Esophagus (tissue), 2 donors: Measurements from ENCODE around the gene CTDNEP1. TPM values are rescaled to one million over a fixed set of nuclear protein-coding genes. Genes with fewer than 3 reads are reported as not detected.

Experiments used
- H3K27ac ChIP-seq, 2 donors: one replicate each; pipeline ENCODE4 v1.5.1; 2013; ENCODE audit warnings: low read depth in 2 of 2, mild to moderate bottlenecking in 2 of 2, inconsistent platforms in 1 of 2, low read length in 1 of 2, moderate library complexity in 1 of 2
- H3K27me3 ChIP-seq, 2 donors: one replicate each; pipeline ENCODE4 v1.6.1; 2013; ENCODE audit warnings: low read length in 2 of 2, control low read depth in 1 of 2, mild to moderate bottlenecking in 1 of 2; ENCODE audit not compliant: insufficient read depth in 2 of 2, control insufficient read depth in 1 of 2
- H3K36me3 ChIP-seq, 2 donors: one replicate each; pipeline ENCODE4 v1.6.1; 2013; ENCODE audit warnings: low read length in 1 of 2; ENCODE audit not compliant: control insufficient read depth in 2 of 2, insufficient read depth in 2 of 2
- H3K4me1 ChIP-seq, 2 donors: one replicate each; pipeline ENCODE4 v1.6.1; 2013; ENCODE audit warnings: low read length in 1 of 2; ENCODE audit not compliant: control insufficient read depth in 2 of 2, insufficient read depth in 2 of 2
- H3K4me3 ChIP-seq, 2 donors: one replicate each; pipeline ENCODE4 v1.5.1; 2013; ENCODE audit warnings: low read length in 2 of 2, mild to moderate bottlenecking in 2 of 2, low read depth in 1 of 2, moderate library complexity in 1 of 2
- H3K9me3 ChIP-seq, 2 donors: one replicate each; pipeline ENCODE4 v1.6.1; 2013; ENCODE audit warnings: mild to moderate bottlenecking in 2 of 2, low read depth in 1 of 2, low read length in 1 of 2, moderate library complexity in 1 of 2; ENCODE audit not compliant: control insufficient read depth in 2 of 2, insufficient read depth in 1 of 2
- WGBS, 2 donors: extraction: QIAGEN DNeasy Blood & Tissue Kit; methylation state at CpG; one replicate each; pipeline ENCODE4 v1.1.7; 2013; 5-methylcytosine and 5-hydroxymethylcytosine counted together
- polyA plus RNA-seq, 2 donors: library from polyadenylated mRNA; stranded (reverse); fragments of 200-250 nt; gene quantifications; one replicate each; pipeline ENCODE4 v1.2.3, GENCODE V29; 2013
- donor health status: healthy with polysubstance abuse.
- donor health status: Bipolar disorder and iron deficiency.

The CTDNEP1 gene
- polyA plus RNA-seq, 2 donors = 42.4 to 58.5 TPM

DNA sequence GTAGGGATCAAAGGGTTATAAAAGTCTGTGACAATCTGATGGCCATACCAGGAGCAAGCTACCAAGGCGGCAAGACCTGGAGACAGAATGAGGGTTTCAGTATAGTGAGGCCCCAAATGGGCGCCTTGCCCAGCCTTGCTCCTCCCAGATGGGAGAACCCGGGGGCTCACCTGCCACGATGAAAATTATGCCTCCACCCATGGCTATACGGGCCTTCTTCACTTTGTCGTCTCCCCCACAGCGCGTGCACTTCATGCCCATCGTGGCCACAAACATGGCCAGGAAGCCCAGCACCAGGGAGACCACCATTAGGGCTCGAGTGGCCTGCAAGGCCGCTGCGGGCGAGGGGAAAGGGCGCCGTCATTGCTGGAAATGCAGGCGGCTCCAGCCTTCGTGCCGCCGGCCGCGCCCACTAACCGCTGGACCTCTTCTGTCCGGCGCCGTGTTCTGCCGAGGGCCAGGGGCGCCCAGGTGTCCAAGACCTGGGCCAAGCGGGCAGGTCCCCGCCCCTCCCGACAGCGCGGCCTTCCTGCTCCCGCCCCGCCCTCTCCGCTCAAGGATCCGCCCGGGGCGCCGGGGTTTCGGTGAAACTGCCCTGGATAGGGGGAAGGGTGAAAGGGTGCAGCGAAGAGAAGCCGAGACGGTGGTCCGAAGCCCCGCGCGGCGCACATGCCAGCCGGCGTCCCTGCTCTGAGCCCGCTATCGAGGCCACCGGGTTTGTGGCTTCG, 9.3 kb upstream of the CTDNEP1 start:
- peak overlapping the region; percentile 87 to 88 for H3K27ac ChIP-seq
- H3K4me3 ChIP-seq = peak overlapping the region; percentile 65 to 82
- H3K36me3 ChIP-seq = peaks cover 10 to 14% of the 10 kb centered on the region in 2 donors
- WGBS, 2 donors = 7 to 10% methylated on average over 43 to 54 of the region's 54 CpGs
- no peaks in the 10 kb centered on the region for H3K9me3 ChIP-seq
- no peaks in the 10 kb centered on the region for H3K4me1 ChIP-seq
- no peaks in the 10 kb centered on the region for H3K27me3 ChIP-seq

DNA sequence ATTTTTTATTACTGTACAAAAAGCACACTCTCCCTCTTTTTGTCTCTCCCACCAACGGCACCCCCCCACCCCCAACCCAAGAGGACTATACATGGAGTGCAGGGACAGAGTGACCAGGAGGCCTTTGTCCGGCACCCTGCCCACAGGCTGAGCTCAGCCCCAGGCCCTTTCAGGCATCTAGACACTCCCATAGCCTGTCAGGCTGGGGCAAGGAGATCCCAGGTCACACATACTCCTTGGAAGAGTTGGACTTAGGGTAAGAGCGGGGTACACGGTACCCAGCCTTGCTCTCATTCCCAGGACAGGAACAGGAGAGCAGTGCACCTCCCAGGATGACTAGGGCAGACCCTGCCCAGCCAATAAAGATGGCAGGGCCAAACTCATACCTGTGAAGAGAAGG, 8.6 kb upstream of the CTDNEP1 start:
- 76 to 81% methylated on average over 4 of the region's 4 CpGs for WGBS, 2 donors
- peaks cover 10 to 14% of the 10 kb centered on the region in 2 donors for H3K36me3 ChIP-seq
- H3K27me3 ChIP-seq = no peaks in the 10 kb centered on the region
- H3K9me3 ChIP-seq = no peaks in the 10 kb centered on the region
- H3K4me3 ChIP-seq = peak overlapping the region; percentile 65 to 82
- H3K4me1 ChIP-seq = no peaks in the 10 kb centered on the region
- H3K27ac ChIP-seq = peak overlapping the region; percentile 87 to 88

DNA sequence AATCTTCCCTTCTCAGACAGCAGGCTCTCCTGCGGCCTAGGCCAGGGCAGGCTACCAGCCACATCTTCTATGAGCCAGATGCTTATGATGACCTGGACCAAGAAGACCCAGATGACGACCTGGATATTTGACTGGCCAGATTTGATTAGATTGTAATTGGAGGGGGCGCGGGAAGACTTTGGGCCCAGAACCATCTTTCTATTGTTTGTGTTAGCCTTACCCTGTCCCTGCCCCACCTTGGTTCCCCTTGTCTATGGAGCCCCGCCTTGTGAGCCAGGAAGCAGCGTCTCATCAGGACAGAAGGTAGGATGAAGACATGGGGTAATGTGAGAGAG, 8.0 kb upstream of the CTDNEP1 start:
- 75 to 92% methylated on average over 6 of the region's 6 CpGs for WGBS, 2 donors
- H3K36me3 ChIP-seq = peaks cover 10 to 16% of the 10 kb centered on the region in 2 donors
- H3K4me1 ChIP-seq = no peaks in the 10 kb centered on the region
- peak overlapping the region in 1 of 2 donors; percentile 65 for H3K4me3 ChIP-seq
- H3K27ac ChIP-seq = peak overlapping the region in 1 of 2 donors; percentile 59
- no peaks in the 10 kb centered on the region for H3K9me3 ChIP-seq
- no peaks in the 10 kb centered on the region for H3K27me3 ChIP-seq

DNA sequence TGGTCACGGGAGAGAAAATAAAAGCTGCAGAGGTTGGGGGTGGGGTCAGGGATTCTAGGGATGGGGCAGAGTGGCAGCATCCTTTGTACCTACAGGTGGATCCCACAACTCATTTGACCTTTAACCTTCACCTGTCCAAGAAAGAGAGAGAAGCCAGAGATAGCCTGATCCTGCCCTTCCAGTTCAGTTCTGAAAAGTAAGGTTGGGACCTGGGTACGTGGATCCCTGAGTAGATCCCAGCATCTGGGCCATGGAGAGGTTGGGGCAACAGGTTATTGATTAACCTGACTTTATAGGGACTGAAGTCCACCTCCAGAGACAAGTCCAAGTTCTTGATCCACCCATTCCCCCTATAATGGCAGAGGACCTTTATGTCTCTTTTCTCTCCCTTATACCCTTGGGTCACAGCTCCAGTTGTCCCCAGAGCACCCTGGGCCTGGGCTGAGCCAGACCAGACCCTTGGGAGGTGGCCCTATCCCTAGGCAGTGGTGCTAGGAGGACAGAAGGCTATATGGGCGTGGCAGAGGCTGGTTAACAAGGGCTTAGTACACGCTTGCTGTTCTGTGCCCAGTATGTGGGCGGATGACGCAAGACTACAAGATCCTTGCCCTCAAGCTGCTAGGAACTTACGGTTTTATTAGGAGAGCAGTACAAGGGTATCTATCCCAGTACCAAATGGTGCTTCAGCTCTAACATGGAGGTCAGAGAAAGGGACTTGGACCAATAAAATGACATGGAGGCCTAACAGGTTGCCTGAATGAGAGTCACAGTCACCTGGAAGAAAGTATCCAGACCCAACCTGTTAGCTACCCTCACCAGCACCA, 7.4 kb upstream of the CTDNEP1 start:
- Histone ChIP-seq H3K4me3 (peak overlapping the region in 1 of 2 donors; percentile 65), H3K27ac (peak overlapping the region in 1 of 2 donors; percentile 59), H3K4me1 (no peaks in the 10 kb centered on the region)

DNA sequence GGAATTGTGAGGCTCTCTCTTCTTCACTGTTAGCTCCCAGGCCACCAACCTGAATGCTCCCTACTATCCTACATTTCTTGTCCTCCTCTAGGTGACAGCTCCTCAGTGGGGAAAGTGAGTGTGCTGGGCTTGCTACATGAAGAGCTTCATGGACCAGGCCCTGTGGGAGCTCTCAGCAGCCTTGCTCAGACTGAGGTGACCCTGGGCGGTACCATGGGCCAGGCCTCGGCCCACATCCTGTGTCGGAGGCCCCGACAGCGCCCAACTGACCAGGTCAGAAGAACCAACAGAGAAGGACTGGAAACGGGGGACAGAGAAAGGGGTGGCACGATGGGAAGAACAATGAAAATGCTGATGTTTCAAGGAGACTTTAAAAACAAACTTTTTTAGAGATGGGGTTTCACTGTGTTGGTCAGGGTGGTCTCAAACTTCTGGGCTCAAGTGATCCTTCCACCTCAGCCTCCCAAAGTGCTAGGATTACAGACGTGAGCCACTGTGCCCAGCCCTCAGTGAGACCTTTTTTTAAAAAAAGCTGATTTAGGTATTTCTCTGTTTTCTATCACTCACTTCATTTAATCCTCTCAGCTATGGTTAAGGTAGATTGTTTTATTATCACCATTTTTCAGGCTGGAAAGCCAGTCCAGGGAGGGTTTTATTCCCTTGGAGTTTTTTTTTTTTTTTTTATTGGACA, 5.4 kb upstream of the CTDNEP1 start:
- WGBS, 2 donors = 86 to 89% methylated on average over 8 of the region's 8 CpGs
- Histone ChIP-seq H3K4me3 (no peak overlapping the region), H3K27ac (no peak overlapping the region), H3K36me3 (peaks cover 10 to 17% of the 10 kb centered on the region in 2 donors), H3K9me3 (no peaks in the 10 kb centered on the region), H3K4me1 (peaks cover 0 to 2% of the 10 kb centered on the region in 2 donors), H3K27me3 (no peaks in the 10 kb centered on the region)

More for the DNA sequence above, 7.4 kb upstream of the CTDNEP1 start:
- Histone ChIP-seq H3K36me3 (peaks cover 10 to 17% of the 10 kb centered on the region in 2 donors), H3K27me3 (no peaks in the 10 kb centered on the region), H3K9me3 (no peaks in the 10 kb centered on the region)
- WGBS, 2 donors = 65 to 67% methylated on average over 7 of the region's 7 CpGs

DNA sequence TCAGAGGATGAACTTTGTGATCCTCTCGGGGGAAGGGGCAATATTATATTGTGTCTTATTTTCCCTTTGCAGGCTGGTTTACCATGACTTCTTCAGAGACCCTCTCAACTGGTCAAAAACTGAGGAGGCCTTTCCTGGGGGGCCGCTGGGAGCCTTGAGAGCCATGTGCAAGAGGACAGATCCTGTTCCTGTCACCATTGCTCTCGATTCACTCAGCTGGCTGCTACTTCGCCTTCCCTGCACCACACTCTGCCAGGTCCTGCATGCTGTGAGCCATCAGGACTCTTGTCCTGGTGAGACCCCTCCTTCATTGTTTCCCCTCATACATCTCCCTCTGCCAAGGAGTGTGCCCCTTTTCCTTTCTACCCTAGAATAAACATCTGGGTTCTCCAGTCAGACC, 3.0 kb upstream of the CTDNEP1 start:
- H3K36me3 ChIP-seq = peaks cover 10 to 17% of the 10 kb centered on the region in 2 donors
- H3K4me1 ChIP-seq = peaks cover 2 to 3% of the 10 kb centered on the region in 2 donors
- 90 to 91% methylated on average over 4 of the region's 4 CpGs for WGBS, 2 donors

DNA sequence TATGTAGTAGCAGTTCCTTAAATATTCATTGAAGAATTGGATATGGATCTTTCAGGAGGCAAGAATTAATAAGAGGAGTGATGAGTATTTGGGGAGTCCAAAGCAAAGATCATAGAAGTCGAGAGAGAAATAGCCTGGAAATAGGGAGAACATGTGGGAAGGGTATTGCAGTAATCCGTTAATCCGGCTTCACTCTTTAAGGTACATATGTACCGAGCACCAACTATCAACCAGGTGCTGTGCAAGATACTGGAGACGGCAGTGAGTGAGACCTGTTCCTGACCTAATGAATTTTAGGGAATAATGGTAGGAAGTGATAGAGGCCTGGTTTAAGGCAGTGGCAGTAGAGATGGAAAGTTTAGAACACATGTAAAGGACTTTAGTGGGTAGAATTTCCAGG, 1.5 kb upstream of the CTDNEP1 start:
- peak overlapping the region in 1 of 2 donors; percentile 77 for H3K4me3 ChIP-seq
- peaks cover 3 to 6% of the 10 kb centered on the region in 2 donors for H3K4me1 ChIP-seq
- 54 to 71% methylated on average over 5 of the region's 5 CpGs for WGBS, 2 donors
- H3K27me3 ChIP-seq = no peaks in the 10 kb centered on the region
- H3K36me3 ChIP-seq = peaks cover 5 to 13% of the 10 kb centered on the region in 2 donors
- H3K27ac ChIP-seq = peak overlapping the region; percentile 28 to 70
- no peaks in the 10 kb centered on the region for H3K9me3 ChIP-seq

More for the DNA sequence above, 3.0 kb upstream of the CTDNEP1 start:
- Histone ChIP-seq H3K4me3 (no peak overlapping the region), H3K27ac (no peak overlapping the region), H3K9me3 (no peaks in the 10 kb centered on the region), H3K27me3 (no peaks in the 10 kb centered on the region)

DNA sequence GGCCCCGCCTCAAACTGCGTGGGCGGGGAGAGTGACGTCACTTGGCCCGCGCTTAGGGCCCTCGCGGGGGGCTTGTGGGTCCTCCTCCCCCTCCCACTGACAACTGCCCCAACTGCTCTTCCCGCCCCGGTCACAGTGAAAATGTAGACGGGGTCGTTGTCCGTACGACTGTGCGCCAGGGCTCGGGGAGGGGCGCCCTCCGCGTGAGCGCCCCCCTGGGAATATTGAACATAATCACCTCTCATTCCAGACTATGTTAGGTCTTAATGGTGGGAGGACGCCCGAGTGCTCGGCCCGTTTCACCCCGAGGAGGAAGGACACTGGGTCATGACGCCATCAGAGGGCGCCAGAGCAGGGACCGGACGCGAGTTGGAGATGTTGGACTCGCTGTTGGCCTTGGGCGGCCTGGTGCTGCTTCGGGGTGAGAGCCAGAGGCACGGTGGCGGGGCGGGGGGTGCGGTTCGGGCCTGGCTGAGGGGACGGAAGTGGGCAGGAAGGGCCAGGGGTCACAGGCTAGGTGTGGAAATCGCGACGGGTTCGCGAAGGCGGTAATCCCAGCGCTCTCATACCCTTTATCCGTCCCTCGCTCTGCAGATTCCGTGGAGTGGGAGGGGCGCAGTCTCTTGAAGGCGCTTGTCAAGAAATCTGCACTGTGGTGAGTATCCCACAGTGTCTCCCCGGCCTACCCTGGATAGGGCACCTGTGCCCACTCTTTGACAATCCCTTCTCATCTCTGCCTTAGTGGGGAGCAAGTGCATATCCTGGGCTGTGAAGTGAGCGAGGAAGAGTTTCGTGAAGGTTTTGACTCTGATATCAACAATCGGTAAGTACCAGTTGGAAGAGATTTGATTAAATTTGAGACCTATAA, 876 bp upstream of the CTDNEP1 start, which contains the start of gene ELP5:
TSS of gene ELP5 (plus strand) at position 40 of the 868 bp plus-strand sequence. CDS start at position 376, 336 bp downstream.
- Histone ChIP-seq H3K27me3 (no peaks in the 10 kb centered on the region), H3K36me3 (peaks cover 5 to 11% of the 10 kb centered on the region in 2 donors), H3K4me1 (peaks cover 3 to 6% of the 10 kb centered on the region in 2 donors), H3K9me3 (no peaks in the 10 kb centered on the region), H3K4me3 (peak within 1 kb of the TSS; percentile 77 to 78), H3K27ac (peak within 1 kb of the TSS; percentile 99 to 100)
- 1% methylated on average over 46 to 55 of the region's 55 CpGs for WGBS, 2 donors
